GM20000 (cell line): Measurements from ENCODE around the gene LRRC18.

Source experiments
- DNase-seq: peaks from one replicate; pipeline ENCODE4 v3.0.0; 2012; ENCODE audit warnings: low spot score
- TF ChIP-seq, protein P1 (sequence below): IDR thresholded peaks from 2 replicates; pipeline ENCODE4 v1.5.1; 2012; ENCODE audit warnings: mild to moderate bottlenecking, control low read depth; ENCODE audit errors: extremely low read depth, missing control alignments

Gene LRRC18

DNA sequence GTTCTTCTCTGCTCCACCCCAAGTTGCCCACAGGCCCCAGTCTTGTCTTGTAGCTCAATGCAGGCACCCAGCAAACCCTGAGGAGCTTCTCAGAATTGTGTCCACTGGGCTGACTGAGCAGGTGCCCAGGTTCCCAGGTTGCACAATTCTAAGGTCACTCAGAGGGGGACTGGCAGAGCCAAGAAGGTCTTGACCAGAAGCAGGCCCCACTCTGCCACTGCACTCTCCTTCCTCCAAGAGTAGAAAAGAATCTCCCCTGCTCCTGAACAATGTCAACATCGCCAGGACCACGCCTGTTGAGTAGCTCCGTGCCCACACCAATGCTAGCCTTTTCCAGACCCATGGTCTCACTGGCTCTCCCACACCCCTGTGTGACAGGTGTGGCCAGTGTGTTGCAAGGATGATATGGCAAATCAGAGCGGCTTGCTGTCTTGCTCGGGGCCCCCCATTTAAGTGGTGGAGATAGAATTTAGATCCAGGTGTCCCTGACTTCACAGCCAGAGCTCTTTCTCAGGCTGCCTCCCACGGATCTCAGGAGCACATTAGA lies 577 bp downstream of the LRRC18 start:
- DNase-seq: no peak
- TF ChIP-seq, protein P1, sequence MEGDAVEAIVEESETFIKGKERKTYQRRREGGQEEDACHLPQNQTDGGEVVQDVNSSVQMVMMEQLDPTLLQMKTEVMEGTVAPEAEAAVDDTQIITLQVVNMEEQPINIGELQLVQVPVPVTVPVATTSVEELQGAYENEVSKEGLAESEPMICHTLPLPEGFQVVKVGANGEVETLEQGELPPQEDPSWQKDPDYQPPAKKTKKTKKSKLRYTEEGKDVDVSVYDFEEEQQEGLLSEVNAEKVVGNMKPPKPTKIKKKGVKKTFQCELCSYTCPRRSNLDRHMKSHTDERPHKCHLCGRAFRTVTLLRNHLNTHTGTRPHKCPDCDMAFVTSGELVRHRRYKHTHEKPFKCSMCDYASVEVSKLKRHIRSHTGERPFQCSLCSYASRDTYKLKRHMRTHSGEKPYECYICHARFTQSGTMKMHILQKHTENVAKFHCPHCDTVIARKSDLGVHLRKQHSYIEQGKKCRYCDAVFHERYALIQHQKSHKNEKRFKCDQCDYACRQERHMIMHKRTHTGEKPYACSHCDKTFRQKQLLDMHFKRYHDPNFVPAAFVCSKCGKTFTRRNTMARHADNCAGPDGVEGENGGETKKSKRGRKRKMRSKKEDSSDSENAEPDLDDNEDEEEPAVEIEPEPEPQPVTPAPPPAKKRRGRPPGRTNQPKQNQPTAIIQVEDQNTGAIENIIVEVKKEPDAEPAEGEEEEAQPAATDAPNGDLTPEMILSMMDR: no peak

DNA sequence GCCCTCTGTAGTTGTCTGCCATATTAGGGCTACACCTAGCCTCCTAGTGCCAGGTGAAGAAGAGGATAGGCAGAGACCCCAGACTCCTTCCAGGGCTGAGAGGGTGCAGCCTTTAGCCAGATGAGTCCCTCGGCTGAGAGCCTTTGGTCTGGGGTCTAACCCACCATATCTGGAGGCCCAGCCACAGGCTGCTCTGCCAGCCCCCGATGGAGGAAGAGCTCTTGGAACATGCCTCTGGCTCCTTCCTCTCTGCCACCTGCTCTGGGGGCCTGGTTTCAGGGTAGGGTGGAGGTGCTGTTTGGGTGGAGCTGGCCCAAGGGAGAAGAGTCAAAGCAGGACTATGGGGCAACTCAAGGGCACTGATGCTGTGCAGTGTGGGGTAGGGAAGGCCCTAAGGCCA lies 1.4 kb downstream of the LRRC18 start:
- DNase-seq: no peak
- TF ChIP-seq, protein P1: no peak

DNA sequence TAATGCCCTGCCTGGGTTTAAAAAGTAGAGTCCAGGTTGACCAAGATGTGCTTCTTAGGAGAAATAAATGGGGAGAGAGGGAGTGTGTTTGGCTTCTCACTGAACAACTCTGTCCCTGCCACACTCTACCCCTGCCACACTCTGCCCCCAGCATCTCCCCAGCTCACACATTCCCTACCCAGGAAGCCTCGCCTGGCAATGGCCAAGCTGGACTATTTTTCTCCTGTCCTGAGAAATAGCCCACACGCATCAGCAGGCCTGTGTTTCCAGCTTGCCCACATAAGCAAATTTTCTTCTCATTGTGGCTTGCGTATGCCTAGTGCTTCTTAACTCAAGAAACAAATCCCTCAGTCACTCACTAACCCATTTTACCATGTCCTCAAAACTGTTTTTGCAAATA lies 1.8 kb downstream of the LRRC18 start:
- TF ChIP-seq, protein P1: no peak
- DNase-seq: no peak

DNA sequence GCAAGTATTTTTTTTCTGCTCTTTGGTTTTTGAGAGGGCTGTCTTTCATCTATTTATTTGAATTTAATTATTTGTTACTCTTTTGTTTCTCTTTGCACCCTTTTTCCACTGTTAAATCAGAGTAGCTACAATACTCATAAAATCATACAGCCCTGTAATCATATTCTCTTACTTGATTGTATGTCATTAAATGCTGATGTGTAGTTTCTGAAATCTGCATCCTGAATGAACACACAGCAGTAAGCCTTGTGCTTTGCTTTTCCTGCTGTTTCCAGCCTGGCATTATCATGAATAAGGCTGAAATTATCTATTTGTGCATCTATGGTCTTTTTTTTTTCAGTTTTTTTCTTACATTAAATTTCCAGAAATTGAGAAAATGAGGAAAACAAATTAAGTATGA lies 4.1 kb downstream of the LRRC18 start:
- TF ChIP-seq, protein P1: no peak
- DNase-seq: no peak

DNA sequence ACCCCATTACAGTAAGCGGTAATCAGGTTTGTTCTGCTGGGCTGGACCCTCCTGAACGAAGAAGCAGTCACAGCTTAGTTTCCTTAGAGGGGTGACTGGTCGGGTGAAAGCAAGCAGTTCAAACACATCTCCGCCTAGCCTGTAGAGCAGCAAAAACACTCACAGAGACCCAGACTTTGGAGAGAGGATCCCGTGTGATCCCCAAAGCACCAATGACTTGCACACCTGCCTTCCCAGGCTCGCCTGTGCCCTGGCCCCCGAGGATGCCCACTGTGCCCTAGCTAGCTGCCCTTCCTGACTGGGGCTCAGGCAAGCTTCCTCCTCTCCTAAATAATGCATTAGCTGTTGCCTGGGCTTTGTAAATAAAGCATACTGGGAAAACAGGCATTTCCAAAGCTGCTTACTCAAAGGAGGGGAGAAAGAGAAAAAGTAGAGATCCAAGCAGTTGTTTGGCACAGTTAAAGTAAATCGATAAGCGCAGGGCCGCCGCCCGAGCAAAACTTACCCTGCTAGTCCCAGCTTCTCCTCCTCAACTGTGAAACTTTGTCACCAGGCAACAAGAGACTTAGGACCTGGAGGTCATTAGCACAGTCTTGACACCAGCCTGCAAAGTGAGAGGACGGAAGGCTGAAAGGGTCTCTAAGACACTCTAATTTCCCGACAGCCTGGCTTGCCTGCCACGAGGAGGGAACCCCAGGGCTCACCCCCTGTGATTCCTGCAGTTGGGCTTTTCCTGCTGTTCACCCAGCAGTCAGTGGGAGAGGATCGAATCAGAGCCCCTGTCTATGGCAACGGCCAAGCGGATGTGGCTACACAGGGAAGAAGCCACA lies 4.8 kb downstream of the LRRC18 start:
- DNase-seq: no peak
- TF ChIP-seq, protein P1: no peak

DNA sequence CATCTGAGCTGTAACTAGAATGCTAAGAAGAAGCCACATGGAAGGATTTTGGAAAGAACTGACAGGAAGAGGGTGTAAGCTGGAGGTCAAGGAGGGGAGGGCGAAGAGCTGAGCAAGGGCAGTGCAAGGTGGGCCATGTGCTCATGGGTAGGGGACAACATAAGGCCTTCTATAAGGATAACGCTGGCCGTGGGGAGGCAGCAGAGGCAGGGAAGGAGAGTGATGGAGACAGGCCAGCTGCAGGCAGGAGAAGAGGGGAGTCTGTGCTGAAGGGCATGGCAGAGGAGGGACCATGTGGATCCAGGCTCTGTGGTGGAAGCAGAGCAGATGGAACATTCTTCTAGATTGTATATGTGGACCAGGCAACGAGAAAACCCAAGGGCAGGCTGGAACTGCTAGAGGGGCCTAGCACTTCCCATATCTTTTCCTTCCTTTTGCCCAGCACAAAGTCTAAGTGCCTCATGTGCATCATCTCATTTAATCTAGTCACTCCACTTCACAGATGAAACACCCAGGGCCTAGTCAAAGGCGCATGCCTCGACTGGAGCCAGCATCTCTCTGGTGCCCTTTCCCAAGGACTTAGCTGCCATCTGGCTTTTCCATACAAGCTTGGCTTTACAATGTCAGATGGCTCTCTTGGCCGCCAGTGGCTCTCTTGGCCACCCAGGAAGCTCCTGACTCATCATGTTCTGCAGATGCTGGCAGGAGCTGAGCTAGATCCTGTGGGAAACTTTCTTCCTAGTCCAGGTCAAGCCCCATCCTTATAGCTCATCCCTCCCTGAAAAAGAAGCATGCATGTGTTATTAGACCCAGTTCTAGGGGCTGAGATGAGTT lies 6.6 kb downstream of the LRRC18 start:
- TF ChIP-seq, protein P1: no peak
- DNase-seq: no peak

DNA sequence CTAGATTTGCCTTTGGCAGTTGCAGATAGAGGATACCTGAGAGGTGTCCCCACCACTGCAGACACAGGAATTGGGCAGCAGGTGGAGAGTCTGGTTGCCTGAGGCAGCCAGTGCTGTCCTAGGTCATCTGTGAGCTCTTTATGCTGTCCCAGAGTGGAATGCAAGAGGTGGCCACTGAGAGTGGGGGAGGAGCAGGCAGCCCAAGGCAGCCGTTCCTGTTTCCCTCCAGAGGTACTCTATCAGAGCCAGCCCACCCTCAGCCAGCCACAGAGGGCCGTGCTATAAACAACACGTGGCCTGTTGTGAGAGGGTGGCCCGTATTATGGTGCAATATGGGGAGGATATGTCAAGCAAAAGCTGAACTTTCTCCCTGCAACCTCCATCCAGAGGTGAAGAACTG lies 8.5 kb downstream of the LRRC18 start:
- DNase-seq: no peak

More for the DNA sequence above, 8.5 kb downstream of the LRRC18 start:
- TF ChIP-seq, protein P1: no peak
